Gastrocnemius medialis (tissue), 4 donors: ENCODE data around the gene SHROOM3. TPM values are rescaled to one million over a fixed set of nuclear protein-coding genes. Genes with fewer than 3 reads are reported as not detected.

Experiments used
- ATAC-seq, 2 donors: fragments of 150-250 bp; one replicate each; pipeline ENCODE4 v1.9.1; 2016
- DNase-seq, 2 donors: peaks; one replicate each; pipeline ENCODE4 v3.0.0-alpha.2; 2019
- H3K27ac ChIP-seq, 4 donors: fragments of 200-600 bp; sonication (generic); 1 replicate in 1 of 4; 2 replicates in 3 of 4; pipeline ENCODE4 v1.5.1; 2016 to 2018; ENCODE audit warnings: mild to moderate bottlenecking in 2 of 4, moderate library complexity in 1 of 4
- H3K27me3 ChIP-seq, 3 donors: fragments of 200-600 bp; sonication (generic) in 2 of 3; 1 replicate in 1 of 3; 2 replicates in 2 of 3; pipeline versions ENCODE4 v1.5.1 to v1.6.0; 2016 to 2019; ENCODE audit warnings: mild to moderate bottlenecking in 1 of 3, moderate library complexity in 1 of 3
- H3K36me3 ChIP-seq, 2 donors: fragments of 200-600 bp; sonication (generic) in 1 of 2; one replicate each; pipeline ENCODE4 v1.5.1; 2017 to 2018
- H3K4me1 ChIP-seq, 2 donors: fragments of 200-600 bp; sonication (generic) in 1 of 2; one replicate each; pipeline ENCODE4 v1.5.1; 2016 to 2017; ENCODE audit warnings: mild to moderate bottlenecking in 2 of 2
- H3K4me3 ChIP-seq, 4 donors: fragments of 200-600 bp; sonication (generic) in 3 of 4; 1 replicate in 1 of 4; 2 replicates in 3 of 4; pipeline ENCODE4 v1.5.1; 2016 to 2019; ENCODE audit warnings: mild to moderate bottlenecking in 2 of 4
- H3K9me3 ChIP-seq, 3 donors: fragments of 200-600 bp; sonication (generic) in 2 of 3; 1 replicate in 1 of 3; 2 replicates in 2 of 3; pipeline ENCODE4 v1.5.1; 2016 to 2019
- POLR2A ChIP-seq, 2 donors: fragments of 450-650 bp; IDR thresholded peaks; one replicate each; pipeline ENCODE4 v1.6.1; 2017; ENCODE audit warnings: antibody characterized with exemption in 2 of 2, mild to moderate bottlenecking in 2 of 2, moderate library complexity in 2 of 2
- in situ Hi-C, 4 donors: fragments of 200-750 bp; cut with MboI; loops; one replicate each; pipeline versions ENCODE4 v1.15.0 to v1.8.0; 2017; ENCODE audit warnings: low sequenced_read_pairs in 4 of 4
- intact Hi-C: fragments of 100-400 bp; cut with DNase I; formaldehyde crosslinking; loops from one replicate; pipeline ENCODE4 v1.15.1; 2023; ENCODE audit warnings: low total_unique reads
- total RNA-seq, 4 donors: library from RNA; depleted of rRNA; stranded (reverse); fragments of >200 nt; gene quantifications; one replicate each; pipeline versions ENCODE4 v1.1.0 to v1.2.3, GENCODE V29; 2016
- TF ChIP-seq, protein P1 (sequence below), 5 experiments: fragments of 450-650 bp in 3 of 5; fragments of 200-600 bp in 2 of 5; sonication (generic) in 2 of 5; IDR thresholded peaks in 4 of 5; conservative IDR thresholded peaks in 1 of 5; 1 replicate in 4 of 5; 2 replicates in 1 of 5; pipeline ENCODE4 v1.5.1; 2016 to 2019; ENCODE audit warnings: antibody characterized with exemption in 5 of 5, mild to moderate bottlenecking in 3 of 5, moderate library complexity in 3 of 5

SHROOM3 gene
- total RNA-seq, 4 donors from 2014 or later: 0.20 to 1.7 (median 0.98) TPM

DNA sequence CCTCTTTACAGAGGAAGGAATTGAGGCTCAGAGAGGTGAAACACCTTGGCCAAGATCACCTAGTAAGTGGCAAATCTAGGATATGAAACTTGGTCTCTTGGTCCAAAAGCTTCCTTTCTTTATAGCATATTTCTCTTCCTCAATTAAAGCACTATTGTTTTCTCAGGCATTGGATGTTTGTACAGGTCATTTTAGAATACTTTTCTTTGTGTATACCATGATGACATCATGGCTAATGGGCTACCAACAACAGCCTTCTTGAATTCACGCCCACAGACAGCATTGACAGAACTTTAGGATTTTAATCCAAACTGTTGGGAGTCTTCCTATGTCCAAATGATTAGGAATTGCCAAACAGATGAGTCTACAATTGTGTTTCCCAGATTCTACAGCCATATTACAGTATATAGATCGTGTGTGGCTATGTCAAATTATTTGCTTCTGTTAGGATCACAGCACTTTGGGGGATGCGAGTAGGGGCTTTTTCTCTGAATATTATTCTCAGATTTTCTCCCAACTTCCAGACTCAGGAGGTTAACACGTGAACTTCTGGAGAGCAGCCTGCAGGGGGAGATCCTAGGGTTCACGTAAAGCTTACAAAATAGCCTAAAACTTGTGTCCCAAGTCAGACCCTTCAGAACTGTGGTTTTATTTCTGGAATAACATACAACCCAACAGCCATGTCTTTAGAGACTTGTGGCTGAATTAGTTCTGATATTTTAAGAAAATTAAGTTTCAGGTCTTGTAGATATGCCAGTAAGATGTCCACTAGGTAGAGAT lies 191.8 kb downstream of the SHROOM3 start:
- TF ChIP-seq, protein P1, sequence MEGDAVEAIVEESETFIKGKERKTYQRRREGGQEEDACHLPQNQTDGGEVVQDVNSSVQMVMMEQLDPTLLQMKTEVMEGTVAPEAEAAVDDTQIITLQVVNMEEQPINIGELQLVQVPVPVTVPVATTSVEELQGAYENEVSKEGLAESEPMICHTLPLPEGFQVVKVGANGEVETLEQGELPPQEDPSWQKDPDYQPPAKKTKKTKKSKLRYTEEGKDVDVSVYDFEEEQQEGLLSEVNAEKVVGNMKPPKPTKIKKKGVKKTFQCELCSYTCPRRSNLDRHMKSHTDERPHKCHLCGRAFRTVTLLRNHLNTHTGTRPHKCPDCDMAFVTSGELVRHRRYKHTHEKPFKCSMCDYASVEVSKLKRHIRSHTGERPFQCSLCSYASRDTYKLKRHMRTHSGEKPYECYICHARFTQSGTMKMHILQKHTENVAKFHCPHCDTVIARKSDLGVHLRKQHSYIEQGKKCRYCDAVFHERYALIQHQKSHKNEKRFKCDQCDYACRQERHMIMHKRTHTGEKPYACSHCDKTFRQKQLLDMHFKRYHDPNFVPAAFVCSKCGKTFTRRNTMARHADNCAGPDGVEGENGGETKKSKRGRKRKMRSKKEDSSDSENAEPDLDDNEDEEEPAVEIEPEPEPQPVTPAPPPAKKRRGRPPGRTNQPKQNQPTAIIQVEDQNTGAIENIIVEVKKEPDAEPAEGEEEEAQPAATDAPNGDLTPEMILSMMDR (IDR thresholded peaks at IDR 0.05 in 4 of 5, conservative IDR thresholded peaks at IDR 0.05 in 1 of 5): no peak
- TF ChIP-seq POLR2A (IDR thresholded peaks at IDR 0.05): no peak
- H3K4me3 ChIP-seq: no peak overlapping the region
- peaks cover 0 to 4% (median 0%) of the 10 kb centered on the region in 3 donors for H3K27me3 ChIP-seq
- H3K4me1 ChIP-seq: peaks cover 0 to 3% of the 10 kb centered on the region in 2 donors
- intact Hi-C loops (no loop called here), in situ Hi-C loops (no loop called here)
- ATAC-seq (no peak), DNase-seq (no peak)
- no peak overlapping the region for H3K27ac ChIP-seq
- no peaks in the 10 kb centered on the region for H3K36me3 ChIP-seq
- no peaks in the 10 kb centered on the region for H3K9me3 ChIP-seq

DNA sequence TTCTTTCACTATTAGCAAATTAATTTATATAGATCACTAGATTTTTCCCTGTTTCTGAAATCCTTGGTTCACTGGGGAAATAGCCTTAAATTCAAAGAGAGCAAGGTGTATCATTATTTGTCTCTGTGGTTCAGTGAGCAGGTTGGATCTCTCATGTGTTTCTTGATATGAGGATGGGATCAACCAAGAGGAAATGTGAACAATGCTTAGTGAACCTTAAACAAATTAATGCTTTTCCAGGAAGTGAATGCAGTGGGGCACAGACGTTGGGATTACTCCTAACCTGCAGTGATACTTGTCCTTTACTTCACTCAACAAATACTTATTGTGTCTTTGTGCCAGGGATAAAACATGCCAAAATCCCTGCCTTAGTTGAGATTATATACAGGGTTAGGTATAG lies 193.2 kb downstream of the SHROOM3 start:
- intact Hi-C loops: no loop called here
- DNase-seq: no peak
- Histone ChIP-seq H3K27ac (no peak overlapping the region), H3K4me1 (peaks cover 0 to 3% of the 10 kb centered on the region in 2 donors), H3K36me3 (no peaks in the 10 kb centered on the region), H3K27me3 (peaks cover 0 to 4% (median 0%) of the 10 kb centered on the region in 3 donors), H3K4me3 (no peak overlapping the region), H3K9me3 (no peaks in the 10 kb centered on the region)
- TF ChIP-seq, protein P1 (IDR thresholded peaks at IDR 0.05 in 4 of 5, conservative IDR thresholded peaks at IDR 0.05 in 1 of 5): no peak
- no peak for TF ChIP-seq POLR2A (IDR thresholded peaks at IDR 0.05)
- in situ Hi-C loops: no loop called here
- no peak for ATAC-seq

DNA sequence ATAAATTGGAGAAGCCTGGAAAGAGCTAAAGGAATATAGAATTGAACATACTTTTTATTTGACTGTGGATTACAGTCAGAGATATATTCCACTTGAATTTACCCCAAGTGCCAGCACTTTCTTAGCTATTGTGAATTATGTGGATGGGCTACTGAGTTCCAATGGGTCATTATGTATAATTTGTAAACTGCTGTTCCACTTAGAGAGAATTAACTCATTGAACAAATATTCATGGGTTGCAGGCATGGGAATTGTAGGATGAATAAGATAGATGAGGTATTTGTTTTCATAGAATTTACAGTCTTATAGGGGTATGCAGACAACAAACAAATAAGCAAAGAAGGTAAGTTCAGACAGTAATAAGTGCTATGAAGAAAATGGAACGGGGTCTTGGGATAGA lies 195.7 kb downstream of the SHROOM3 start:
- ATAC-seq: no peak
- no peak overlapping the region for H3K27ac ChIP-seq
- H3K4me3 ChIP-seq: no peak overlapping the region
- peaks cover 0 to under 1% (median 0%) of the 10 kb centered on the region in 3 donors for H3K27me3 ChIP-seq
- intact Hi-C loops: no loop called here
- TF ChIP-seq, protein P1 (IDR thresholded peaks at IDR 0.05 in 4 of 5, conservative IDR thresholded peaks at IDR 0.05 in 1 of 5): no peak
- TF ChIP-seq POLR2A (IDR thresholded peaks at IDR 0.05): no peak
- in situ Hi-C loops: no loop called here
- no peaks in the 10 kb centered on the region for H3K36me3 ChIP-seq
- DNase-seq: no peak
- H3K4me1 ChIP-seq: no peaks in the 10 kb centered on the region
- H3K9me3 ChIP-seq: no peaks in the 10 kb centered on the region

DNA sequence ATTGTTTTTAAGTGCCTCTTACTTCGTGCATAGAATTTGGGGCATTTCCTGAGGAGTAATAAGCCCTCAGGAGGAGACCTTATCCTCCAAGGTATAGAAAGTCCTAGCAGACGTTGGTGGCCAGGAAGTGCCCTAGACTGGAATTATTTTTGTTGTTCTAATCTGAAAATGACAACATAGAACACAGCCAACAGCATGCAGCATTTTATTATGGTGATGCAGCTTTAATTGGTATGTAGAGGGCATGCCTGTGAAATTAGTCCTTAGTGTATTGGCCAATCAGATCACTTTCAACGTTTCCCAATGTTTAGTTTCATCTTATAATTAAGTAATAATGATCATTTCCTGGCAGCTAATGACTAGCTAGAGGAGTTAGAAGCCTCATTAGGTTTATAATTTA lies 199.2 kb downstream of the SHROOM3 start:
- TF ChIP-seq POLR2A (IDR thresholded peaks at IDR 0.05): no peak
- TF ChIP-seq, protein P1 (IDR thresholded peaks at IDR 0.05 in 4 of 5, conservative IDR thresholded peaks at IDR 0.05 in 1 of 5): no peak

More for the DNA sequence above, 199.2 kb downstream of the SHROOM3 start:
- DNase-seq (no peak), ATAC-seq (no peak)
- no peaks in the 10 kb centered on the region for H3K36me3 ChIP-seq
- H3K27me3 ChIP-seq: no peaks in the 10 kb centered on the region
- H3K27ac ChIP-seq: no peak overlapping the region
- no peak overlapping the region for H3K4me3 ChIP-seq
- in situ Hi-C loops: no loop called here
- H3K4me1 ChIP-seq: no peaks in the 10 kb centered on the region
- H3K9me3 ChIP-seq: no peaks in the 10 kb centered on the region
- intact Hi-C loops: no loop called here
